Right atrium auricular region (tissue), 2 donors: ENCODE data around the gene HARBI1. TPM values are rescaled to one million over a fixed set of nuclear protein-coding genes. Genes with fewer than 3 reads are reported as not detected.

ENCODE experiments used
- DNase-seq: peaks from one replicate; pipeline ENCODE4 v3.0.0-alpha.2; 2019; ENCODE audit warnings: low spot score
- H3K27ac ChIP-seq, 2 donors: fragments of 200-600 bp; sonication (generic); 1 replicate in 1 of 2; 2 replicates in 1 of 2; pipeline ENCODE4 v1.5.1; 2016 to 2019
- H3K27me3 ChIP-seq, 2 donors: fragments of 200-600 bp; sonication (generic); one replicate each; pipeline versions ENCODE4 v1.5.1 to v1.6.0; 2017 to 2019
- H3K36me3 ChIP-seq: fragments of 200-600 bp; sonication (generic); one replicate; pipeline ENCODE4 v1.5.1; 2016
- H3K4me1 ChIP-seq, 2 donors: fragments of 200-600 bp; sonication (generic); one replicate each; pipeline versions ENCODE4 v1.5.1 to v1.6.0; 2017 to 2019
- H3K4me3 ChIP-seq, 2 donors: fragments of 200-600 bp; sonication (generic); 1 replicate in 1 of 2; 2 replicates in 1 of 2; pipeline ENCODE4 v1.5.1; 2017 to 2019; ENCODE audit warnings: mild to moderate bottlenecking in 1 of 2, moderate library complexity in 1 of 2
- H3K9me3 ChIP-seq, 2 donors: fragments of 200-600 bp; sonication (generic); one replicate each; pipeline ENCODE4 v1.5.1; 2019
- total RNA-seq, 2 donors: library from RNA; depleted of rRNA; stranded (reverse); fragments of >200 nt; gene quantifications; one replicate each; pipeline ENCODE4 v1.1.0, GENCODE V29; 2016
- TF ChIP-seq, protein P1 (sequence below), 2 donors: fragments of 200-600 bp; sonication (generic); IDR thresholded peaks; one replicate each; pipeline ENCODE4 v1.5.1; 2019; ENCODE audit warnings: antibody characterized with exemption in 2 of 2

Gene HARBI1
- total RNA-seq, 2 donors from 2014 or later: 2.3 to 3.3 TPM

DNA sequence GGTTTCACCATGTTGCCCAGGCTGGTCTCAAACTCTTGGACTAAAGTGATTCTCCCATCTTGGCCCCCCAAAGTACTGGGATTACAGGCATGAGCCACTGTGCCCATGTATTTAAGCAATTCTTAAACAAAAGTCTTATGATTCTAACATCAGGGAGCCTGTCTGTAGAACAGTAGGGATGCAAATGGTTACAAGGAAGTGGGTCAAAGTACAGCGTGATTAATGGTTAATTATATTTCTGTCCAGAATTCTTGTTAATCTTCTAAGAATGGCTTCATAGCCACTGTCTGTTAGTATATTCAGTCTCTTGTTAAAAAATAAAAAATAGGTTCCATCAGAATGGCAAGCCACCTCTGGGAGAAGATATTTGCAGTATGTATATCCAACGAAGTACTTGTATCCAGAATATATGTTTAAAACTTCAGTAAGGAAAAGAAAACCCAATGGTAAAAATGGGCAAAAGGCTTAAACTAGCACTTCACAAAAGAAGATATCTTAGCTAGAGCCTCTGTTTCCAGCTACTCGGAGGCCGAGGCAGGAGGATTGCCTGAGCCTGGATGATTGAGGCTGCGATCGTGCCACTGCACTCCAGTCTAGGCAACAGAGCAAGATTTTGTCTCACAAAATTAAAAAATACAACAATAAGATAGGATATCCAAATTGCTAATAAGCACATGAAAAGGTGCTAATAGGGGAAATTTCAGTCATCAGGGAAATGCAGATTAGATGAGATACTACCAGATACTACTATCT is 23.2 kb upstream of the HARBI1 start:
- Histone ChIP-seq H3K27me3 (no peaks in the 10 kb centered on the region), H3K27ac (no peak overlapping the region), H3K4me3 (no peak overlapping the region), H3K9me3 (no peaks in the 10 kb centered on the region), H3K4me1 (no peaks in the 10 kb centered on the region), H3K36me3 (peaks cover 20% of the 10 kb centered on the region)
- TF ChIP-seq, protein P1, sequence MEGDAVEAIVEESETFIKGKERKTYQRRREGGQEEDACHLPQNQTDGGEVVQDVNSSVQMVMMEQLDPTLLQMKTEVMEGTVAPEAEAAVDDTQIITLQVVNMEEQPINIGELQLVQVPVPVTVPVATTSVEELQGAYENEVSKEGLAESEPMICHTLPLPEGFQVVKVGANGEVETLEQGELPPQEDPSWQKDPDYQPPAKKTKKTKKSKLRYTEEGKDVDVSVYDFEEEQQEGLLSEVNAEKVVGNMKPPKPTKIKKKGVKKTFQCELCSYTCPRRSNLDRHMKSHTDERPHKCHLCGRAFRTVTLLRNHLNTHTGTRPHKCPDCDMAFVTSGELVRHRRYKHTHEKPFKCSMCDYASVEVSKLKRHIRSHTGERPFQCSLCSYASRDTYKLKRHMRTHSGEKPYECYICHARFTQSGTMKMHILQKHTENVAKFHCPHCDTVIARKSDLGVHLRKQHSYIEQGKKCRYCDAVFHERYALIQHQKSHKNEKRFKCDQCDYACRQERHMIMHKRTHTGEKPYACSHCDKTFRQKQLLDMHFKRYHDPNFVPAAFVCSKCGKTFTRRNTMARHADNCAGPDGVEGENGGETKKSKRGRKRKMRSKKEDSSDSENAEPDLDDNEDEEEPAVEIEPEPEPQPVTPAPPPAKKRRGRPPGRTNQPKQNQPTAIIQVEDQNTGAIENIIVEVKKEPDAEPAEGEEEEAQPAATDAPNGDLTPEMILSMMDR (IDR thresholded peaks at IDR 0.05): no peak
- DNase-seq: no peak

DNA sequence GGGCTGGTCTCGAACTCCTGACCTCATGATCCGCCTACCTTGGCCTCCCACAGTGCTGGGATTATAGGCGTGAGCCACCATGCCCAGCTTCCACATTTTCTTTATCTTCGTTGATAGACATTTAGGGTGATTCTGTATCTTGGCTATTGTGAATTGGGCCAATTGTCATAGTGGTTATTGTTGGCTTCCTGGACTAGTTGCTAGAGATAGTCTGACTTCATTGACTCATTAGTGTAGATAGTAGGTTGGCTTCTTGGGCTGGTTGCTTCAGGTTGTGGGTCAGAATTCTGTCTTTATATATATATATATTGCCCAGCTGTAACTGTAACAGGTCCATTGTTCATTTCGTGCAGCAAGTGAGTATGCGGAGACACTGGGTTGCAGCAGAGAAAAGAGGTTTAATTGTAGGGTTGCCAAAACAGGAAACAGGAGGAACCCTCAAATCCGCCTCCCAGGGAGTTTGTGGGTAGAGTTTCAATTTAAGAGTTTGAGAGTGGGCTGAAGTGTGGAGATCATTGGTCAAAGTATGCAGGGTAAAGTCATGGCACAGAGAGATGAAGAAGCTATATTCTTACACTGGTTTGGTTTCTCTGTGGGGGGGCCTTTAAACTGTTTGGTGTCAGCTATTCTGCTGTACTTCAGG is 22.3 kb upstream of the HARBI1 start:
- peaks cover 17% of the 10 kb centered on the region for H3K36me3 ChIP-seq
- H3K27me3 ChIP-seq: no peaks in the 10 kb centered on the region
- TF ChIP-seq, protein P1 (IDR thresholded peaks at IDR 0.05): no peak

DNA sequence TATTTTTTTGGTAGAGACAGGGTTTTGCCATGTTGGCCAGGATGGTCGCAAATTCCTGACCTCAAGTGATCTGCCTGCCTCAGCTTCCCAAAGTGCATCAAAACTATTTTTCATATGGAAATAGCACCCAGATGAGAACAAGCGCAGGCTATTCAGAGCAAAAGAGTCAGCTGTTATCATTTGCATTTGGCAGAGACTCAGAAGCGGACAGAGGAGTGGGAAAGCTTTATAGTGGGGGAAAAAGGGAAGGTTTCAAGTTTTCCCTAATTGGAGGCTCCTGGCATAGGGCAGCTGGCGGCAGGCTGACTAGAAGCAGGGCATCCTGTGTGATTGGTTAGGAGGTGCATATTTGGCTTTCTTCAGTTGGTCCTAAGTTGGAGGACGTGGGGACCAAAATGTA is 20.5 kb upstream of the HARBI1 start:
- Histone ChIP-seq H3K4me3 (no peak overlapping the region), H3K27ac (no peak overlapping the region), H3K27me3 (no peaks in the 10 kb centered on the region), H3K36me3 (peaks cover 6% of the 10 kb centered on the region), H3K4me1 (no peaks in the 10 kb centered on the region), H3K9me3 (no peaks in the 10 kb centered on the region)
- TF ChIP-seq, protein P1 (IDR thresholded peaks at IDR 0.05): no peak
- no peak for DNase-seq

More for the DNA sequence above, 22.3 kb upstream of the HARBI1 start:
- Histone ChIP-seq H3K4me3 (no peak overlapping the region), H3K9me3 (no peaks in the 10 kb centered on the region), H3K4me1 (no peaks in the 10 kb centered on the region), H3K27ac (no peak overlapping the region)
- DNase-seq: no peak

DNA sequence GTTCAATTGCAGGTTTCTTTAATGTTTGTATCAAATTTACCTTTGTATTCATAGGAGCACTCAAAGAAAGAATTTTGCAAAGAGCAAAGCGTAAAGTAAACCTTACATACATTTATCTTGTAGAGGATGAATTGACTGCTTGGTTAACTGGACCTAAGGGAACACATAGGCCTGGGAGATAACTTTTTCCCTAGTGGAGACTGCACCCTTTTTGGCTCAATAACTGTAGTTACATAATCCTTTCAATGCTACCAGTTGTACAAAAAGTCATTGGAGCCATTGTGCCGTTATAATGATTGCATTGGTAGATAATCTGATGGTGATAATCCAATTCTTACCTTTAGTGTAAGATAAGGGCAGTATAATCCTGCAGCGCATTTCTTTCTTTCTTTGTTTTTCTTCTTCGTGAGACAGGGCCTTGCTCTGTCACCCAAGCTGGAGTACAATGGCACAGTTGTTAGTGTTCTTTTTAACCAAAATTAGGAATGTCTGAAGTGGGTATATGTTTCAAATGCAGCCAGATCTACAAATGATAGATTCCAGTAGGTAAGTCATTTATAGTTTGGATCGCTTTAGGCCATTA is 18.6 kb upstream of the HARBI1 start:
- Histone ChIP-seq H3K27me3 (no peaks in the 10 kb centered on the region), H3K9me3 (no peaks in the 10 kb centered on the region), H3K4me3 (no peak overlapping the region), H3K27ac (no peak overlapping the region), H3K36me3 (peaks cover 20% of the 10 kb centered on the region), H3K4me1 (no peaks in the 10 kb centered on the region)
- TF ChIP-seq, protein P1 (IDR thresholded peaks at IDR 0.05): no peak
- no peak for DNase-seq

DNA sequence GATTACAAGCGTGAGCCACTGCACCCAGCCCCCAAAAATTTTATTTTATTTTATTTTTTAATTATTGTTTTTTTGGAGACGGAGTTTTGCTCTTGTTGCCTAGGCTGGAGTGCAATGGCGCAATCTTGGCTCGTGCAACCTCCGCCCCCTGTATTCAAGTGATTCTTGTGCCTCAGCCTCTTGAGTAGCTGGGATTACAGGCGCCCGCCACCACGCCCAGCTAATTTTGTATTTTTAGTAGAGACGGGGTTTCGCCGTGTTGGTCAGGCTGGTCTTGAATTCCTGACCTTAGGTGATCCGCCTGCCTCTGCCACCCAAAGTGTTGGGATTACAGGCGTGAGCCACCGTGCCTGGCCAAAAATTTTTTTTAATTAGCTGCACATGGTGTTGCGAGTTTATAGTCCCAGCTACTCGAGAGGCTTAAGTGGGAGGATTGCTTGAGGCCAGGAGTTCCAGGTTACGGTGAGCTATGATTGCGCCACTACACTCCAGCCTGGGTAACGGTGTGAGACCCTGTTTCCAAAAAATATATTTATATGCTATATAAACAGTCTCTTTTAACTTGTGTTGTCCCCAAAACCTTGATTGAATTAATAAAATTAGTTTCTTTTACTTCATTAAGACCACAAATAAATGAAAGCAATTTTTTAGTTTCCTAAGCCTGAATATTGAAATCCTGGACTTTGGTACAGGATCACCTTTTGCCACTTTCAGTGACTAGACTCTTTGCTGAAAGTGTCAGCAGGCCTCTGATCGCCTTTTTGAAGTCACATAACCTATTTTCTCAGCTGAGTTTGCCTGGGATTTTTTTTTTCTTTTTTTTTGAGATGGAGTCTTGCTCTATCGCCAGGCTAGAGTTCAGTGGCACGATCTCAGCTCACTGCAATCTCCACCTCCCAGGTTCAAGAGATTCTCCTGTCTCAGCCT is 16.5 kb upstream of the HARBI1 start:
- TF ChIP-seq, protein P1 (IDR thresholded peaks at IDR 0.05): no peak
- no peaks in the 10 kb centered on the region for H3K27me3 ChIP-seq
- H3K9me3 ChIP-seq: no peaks in the 10 kb centered on the region
- no peak overlapping the region for H3K27ac ChIP-seq
- H3K36me3 ChIP-seq: peaks cover 35% of the 10 kb centered on the region
- H3K4me3 ChIP-seq: no peak overlapping the region
- no peak for DNase-seq
- H3K4me1 ChIP-seq: no peaks in the 10 kb centered on the region
